ENCODE measurements around the gene ATG2A.

Gene ATG2A

GRCh38 chr11:64900774-64901173 is 16.2 kb downstream of the ATG2A start:
- no peak for DNase-seq

- no peak for DNase-seq
Observed at GRCh38 chr11:64900263-64900678, 16.7 kb downstream of the ATG2A start.

DNA sequence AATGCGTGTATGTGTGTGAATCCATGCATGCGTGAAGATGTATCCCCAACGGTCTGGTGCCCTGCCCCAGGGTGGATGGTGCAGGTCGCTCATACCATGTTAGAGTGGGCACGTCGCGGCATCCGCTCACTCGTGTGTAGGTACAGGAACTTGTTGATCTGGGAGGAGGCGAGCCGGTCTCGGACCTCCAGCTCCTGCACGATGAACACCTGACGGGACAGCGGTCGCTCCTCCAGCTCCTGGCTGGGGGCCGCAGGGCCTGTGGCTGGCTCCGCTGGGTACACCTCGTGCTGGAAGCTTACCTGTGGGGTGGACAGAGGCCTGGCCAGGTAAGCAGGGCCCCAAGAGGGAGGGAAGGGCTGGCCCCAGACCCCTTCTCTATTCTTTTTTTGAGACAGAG is 18.5 kb downstream of the ATG2A start:
- DNase-seq: no peak

DNA sequence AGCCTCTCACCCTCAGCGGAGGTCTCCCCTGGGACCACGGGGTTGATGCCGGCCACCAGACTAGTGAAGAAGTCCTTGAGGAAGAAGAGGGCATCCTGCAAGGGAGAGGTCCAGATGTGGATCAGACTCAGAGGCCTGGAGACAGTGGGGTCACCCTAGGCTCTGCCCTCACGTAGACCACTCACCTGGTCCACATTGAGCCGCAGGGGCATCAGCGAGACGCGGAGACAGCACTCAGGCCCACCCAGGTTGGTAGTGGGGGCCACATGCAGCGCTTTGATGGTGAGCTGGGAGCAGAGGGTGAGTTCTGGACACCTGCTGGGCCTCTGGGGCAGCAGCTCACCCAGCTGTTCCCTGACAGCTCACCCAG is 18.9 kb downstream of the ATG2A start:
- no peak for DNase-seq

DNA sequence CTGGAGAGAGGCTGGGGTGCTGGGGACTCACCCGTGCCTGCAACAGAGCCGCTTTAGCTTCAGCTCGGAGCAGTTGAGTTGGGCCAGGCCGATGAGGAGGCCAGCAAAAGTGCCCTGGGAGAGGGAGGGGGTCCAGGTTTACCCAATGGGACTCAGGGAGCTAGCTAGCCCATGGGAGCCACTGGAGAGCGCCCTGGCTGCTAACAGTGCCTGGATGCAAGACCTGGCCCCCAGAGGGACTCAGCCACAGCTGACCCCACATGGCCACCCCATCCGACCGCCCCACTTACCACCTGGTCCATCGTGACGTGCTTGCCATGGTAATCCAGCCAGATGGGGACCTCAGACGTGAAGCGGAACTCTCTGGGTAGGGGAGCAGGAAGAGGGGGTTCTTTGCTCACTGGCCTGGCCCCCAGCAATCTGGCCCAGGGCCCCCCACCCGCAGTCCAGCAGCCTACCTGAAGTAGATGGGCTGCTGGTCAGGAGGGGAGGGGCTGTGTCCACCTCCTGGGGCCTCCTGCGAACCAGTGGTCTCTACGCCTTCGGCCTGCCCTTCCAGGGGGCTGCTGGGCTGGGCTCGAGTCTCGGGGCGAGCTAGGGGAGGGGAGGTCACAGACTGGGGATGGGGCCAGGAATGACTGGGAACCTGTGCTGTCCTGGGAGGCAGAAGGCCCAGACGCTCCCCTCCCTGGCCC is 19.5 kb downstream of the ATG2A start:
- no peak for DNase-seq

DNA sequence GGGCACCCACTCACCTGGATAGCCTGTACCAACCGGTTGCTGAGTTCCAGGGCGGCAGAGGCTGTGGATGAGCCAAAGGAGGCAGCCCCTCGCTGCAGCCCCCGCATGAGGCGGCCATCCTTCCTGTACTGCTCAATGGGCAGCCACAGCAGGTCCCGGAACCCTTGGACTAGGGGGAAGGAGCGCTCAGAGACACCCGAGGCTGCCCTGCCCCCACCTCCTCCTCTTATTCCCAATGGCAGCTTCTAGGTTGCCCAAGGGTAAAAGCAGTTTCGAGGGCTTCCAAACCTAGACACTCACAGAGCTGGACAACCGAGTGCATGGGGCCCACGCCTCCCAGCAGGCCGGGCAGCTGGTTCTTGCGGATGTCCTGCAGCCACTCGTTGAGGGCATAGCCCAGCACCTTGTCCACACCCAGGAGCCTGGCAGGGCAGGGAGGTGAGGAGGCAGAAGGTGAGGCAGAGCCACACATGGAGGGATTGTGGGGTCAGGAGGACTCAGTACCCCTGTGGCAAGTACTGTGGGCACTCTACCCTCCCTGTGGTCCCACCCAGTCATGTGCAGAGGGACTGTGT is 20.5 kb downstream of the ATG2A start:
- no peak for DNase-seq

- no peak for DNase-seq
Observed at GRCh38 chr11:64894812-64895452, 22.1 kb downstream of the ATG2A start.

- peak; percentile 34 for DNase-seq
Observed at GRCh38 chr11:64894070-64894811, 22.8 kb downstream of the ATG2A start.

DNA sequence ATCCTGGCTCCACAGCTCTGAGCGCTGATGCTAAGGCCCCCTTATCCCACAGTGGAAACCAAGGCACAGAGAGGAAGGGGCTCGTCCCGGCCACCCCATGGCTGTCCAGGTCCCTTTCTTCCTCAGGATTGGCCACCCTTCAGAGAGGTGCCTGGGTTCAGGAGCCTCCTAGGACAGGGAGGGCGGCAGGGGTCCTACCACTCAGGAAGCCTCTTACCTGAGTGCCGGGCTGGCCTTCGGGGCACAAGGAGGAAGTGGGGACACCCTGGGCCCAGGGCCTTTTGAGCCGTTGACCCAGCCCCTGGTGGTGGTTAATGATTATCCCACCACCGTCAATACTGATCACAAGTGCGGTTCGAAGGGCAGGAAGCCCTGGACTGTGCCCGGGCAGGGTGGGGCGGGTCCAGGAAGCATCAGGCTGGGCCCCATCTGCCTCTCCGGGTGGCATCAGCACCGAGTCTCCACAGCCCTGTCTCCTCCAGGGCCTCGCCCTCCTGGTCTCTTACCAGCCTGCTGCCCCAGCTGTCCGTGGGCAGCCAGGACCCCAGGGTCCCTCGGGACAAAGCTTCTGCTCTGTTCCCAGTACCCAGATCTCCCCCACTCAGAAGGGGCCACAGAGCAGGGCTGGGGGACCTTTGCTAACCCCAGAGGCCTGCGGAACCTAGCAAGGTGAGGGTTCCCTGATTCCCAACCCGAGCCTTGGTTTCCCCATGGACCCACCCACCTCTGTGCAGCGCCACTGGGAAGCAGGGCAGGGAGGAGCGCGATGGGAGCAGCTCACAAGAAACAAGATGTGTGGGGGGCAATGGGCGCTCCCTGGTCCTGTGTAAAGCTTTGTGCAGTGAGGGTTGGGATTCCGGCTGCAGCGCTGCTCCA is 23.6 kb downstream of the ATG2A start:
- no peak for DNase-seq

DNA sequence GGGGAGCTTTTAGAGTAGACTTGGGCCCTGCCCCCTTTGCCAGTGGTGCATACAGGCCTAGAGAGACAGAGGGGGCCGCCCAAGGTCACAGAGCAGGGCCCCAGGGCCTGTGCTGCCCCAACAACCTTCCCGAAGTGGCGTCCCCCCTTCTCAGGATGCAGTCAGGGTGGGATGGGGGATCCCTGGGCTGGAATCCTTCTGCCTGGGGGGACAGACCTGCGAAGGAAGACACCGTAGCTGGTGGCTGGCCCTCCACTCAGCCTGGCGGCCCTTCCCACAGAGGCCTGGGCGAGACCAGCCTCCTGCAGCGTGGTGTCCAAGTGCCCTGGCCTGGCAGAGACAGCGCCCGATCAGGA is 24.2 kb downstream of the ATG2A start:
- DNase-seq: no peak

DNA sequence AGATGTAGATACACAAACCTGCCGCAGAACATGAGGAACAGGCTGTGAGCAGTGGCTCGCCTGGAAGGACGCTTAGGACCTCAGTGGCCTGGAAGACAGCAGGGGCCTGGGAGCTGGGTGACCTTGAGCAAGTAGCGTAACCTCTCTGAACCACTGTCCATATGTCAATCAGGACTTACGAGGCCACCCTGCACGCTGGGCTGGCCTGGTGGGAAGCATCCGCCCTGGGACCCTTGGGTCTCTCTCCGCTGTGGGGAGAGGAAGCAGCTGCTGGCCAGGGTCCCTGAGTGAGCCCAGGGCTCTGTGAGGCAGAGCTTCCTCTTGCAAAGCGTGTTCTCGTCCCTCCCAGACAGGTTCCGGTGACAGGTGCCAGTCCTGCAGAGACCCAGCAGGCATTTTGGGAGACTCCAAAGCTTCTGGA is 24.6 kb downstream of the ATG2A start:
- DNase-seq: no peak

DNA sequence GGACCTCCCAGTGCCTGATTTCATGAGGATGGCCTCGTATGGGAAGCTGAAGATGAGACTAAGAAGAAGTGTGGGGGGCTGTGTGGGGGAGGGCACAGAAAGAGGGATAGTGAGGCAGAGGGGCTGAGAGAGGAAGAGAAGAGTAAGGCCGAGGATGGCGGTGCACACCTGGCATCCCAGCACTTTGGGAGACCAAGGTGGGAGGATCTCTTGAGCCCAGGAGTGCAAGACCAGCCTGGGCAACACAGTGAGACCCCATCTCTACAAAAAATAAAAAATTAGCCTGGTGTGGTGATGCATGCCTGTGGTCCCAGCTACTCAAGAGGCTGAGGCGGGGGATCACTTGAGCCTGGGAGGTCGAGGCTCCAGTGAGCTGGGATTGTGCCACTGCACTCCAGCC is 25.1 kb downstream of the ATG2A start:
- DNase-seq: no peak

- DNase-seq: no peak
Observed at GRCh38 chr11:64891215-64891848, 25.7 kb downstream of the ATG2A start.

DNA sequence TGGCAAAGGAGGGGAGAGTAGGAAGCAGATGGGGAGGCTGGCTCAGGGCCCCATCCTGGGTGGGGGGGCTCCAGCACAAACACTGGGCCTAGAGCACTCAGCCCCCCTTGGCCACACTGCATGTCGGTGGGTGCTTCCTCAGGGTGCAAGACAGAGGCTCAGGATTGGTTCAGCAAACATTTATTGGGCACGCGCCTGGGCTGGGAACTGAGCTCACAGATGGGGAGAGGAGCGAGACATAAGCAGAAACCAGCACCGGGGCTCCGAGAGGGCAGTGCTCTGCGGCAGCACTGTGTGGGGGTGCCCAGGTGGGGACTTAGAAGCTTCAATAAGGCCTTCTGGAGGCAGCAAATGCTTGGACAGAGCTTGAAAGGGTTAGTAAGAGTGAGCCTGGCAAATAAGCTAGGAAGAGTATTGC is 26.5 kb downstream of the ATG2A start:
- DNase-seq: no peak

- DNase-seq: no peak
Observed at GRCh38 chr11:64888729-64889511, 28.1 kb downstream of the ATG2A start.

GRCh38 chr11:64888406-64888728 is 28.6 kb downstream of the ATG2A start:
- DNase-seq: no peak

DNA sequence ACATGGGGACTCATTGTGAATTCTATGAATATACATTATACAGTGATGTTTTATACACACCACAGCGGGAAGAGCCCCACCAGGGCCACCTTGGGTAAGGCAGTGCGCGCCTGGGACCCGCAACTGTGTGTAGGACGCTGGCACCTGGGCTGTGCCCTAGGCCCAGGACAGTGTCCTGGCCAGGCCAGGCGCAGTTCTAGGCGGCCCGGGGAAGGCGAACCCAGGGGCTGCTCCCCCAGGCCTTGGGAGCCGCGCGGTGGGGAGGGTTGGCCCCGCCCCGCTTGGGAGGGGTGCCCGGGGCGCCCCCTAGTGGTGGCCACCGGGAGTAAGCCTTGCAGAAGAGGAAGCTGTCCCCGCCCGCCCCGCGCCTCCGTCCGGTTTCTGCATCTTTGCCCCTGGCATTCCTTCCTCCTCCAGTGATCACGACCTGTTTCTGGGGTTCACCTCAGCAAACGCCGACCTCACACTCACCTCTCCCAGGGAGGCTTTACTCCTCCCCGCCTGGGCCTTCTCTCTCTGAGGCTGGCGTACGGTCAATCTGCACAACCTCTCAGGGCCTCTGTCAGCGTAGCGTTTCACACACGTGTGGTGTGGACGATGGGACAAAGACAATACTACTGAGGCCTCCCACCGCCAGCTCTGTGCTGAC is 29.1 kb downstream of the ATG2A start:
- DNase-seq: peak; percentile 26

DNA sequence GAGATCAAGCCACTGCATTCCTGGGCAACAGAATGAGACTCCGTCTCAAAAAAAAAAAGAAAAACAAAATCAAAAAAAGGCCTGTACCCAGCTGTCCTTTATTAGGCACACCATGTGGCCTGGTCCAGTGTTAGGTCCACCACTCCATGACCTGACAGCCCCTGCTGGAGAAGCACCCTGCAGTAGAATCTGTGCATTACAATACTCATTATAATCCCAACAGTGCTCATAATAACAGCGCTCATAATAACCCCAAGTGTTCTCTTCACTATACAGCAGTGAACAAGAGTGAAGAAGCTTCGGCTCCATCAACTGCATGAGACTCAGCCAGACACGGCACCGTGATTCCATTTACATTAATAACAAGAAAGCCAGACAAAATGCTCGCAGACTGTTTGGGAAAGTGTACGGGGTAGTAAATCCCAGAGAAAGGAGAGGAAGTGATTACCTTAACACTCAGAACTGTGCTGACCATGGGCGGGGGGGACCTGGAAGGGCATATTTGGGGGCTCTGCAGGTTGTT is 29.7 kb downstream of the ATG2A start:
- no peak for DNase-seq

DNA sequence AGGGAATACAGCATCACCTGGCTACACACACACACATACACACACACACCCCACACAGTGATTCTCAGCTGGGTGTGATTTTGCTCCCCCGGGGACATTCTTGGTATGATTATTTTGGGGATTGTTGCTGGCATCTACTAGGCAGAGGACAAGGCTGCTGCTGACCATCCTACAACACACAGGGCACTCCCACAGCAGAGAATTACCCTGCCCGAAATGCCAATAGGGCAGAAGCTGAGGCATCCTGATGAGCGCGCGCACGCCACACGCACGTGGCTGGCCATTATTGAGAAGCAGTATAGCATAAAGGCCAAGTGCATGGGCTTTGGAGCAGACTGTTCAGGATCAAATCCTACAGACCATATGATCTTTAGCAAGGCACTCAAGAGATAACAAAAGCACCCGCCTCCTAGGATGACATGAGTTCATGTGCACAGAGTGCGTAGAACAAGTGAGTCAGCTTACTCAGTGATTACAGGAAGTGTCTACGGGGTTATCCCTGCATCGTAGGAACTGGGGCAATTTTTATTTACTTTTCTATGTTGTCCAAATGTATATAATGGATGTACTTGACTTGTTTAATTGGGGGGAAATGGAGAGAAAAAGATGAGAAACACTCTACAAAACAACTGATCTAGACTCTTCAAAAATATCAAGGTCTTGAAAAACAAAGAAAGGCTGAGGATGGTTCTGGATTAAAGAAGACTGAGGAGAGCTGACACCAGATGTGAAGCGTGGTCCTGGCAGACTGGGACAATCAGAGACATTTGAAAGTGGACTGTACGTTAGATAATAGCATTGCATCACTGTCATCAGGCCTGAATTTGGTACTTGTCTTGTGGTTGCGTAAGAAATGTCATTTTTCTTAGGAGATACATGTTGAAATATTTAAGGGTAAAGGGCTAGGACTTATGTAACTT is 31.4 kb downstream of the ATG2A start:
- DNase-seq: peak; percentile 4

DNA sequence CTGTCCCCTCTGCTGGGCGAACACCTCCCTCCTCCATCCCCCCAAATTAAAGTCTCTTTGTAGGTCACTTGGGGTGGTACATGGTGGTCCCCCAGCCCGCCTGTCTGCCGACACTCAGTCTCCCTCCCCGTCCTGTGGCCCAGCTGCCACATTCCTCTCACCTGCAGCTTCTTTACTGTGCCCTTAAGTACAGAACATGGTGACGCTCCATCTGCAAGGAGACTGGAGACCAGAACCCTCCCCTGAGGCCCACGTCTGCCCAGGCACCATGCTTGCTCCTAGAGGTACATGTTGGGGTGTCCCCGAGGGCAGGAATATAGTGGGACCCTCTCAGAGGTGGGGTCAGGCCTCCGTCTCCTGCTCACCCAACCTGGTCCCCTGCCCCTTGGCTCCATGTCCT is 33.0 kb downstream of the ATG2A start:
- DNase-seq: no peak
